Measurements from ENCODE around the gene MYRIP.

Gene MYRIP

DNA sequence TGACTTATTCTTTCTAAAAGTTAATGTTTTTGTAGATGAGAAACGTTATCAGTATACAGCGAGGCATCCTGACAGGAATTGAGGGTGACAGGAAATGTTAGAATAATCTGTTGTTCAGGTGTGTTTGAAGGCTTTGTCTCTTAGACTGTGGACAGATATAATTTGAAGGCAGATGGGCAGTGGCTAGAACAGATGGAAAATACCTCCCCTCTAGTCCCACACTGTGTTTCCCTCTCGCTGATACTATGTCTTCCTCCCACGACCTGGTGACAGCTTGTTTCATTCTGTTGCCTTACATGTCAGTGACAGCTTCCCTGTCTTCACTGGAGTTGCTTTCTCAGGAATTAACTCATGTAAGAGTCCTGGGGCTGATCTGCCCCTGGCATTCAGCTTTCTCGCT, 125.3 kb downstream of the MYRIP start:
- no peak overlapping the region for H3K4me3 ChIP-seq (ENCODE audit: severe bottlenecking)
- ATAC-seq (ENCODE audit: low read depth), result no peak
- H3K36me3 ChIP-seq (ENCODE audit: low read depth), result no peaks in the 10 kb centered on the region
- peaks cover 3% of the 10 kb centered on the region for H3K9me3 ChIP-seq (ENCODE audit: severe bottlenecking)
- no peaks in the 10 kb centered on the region for H3K27me3 ChIP-seq (ENCODE audit: insufficient read depth, poor library complexity, severe bottlenecking)
- no peak for DNase-seq (ENCODE audit: low spot score)
- no peak overlapping the region for H3K27ac ChIP-seq (ENCODE audit: poor library complexity, severe bottlenecking)
- H3K4me1 ChIP-seq (ENCODE audit: insufficient read depth, poor library complexity, severe bottlenecking), result no peaks in the 10 kb centered on the region
- TF ChIP-seq, protein P1, sequence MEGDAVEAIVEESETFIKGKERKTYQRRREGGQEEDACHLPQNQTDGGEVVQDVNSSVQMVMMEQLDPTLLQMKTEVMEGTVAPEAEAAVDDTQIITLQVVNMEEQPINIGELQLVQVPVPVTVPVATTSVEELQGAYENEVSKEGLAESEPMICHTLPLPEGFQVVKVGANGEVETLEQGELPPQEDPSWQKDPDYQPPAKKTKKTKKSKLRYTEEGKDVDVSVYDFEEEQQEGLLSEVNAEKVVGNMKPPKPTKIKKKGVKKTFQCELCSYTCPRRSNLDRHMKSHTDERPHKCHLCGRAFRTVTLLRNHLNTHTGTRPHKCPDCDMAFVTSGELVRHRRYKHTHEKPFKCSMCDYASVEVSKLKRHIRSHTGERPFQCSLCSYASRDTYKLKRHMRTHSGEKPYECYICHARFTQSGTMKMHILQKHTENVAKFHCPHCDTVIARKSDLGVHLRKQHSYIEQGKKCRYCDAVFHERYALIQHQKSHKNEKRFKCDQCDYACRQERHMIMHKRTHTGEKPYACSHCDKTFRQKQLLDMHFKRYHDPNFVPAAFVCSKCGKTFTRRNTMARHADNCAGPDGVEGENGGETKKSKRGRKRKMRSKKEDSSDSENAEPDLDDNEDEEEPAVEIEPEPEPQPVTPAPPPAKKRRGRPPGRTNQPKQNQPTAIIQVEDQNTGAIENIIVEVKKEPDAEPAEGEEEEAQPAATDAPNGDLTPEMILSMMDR (IDR thresholded peaks at IDR 0.05; ENCODE audit: poor library complexity, severe bottlenecking), result no peak

DNA sequence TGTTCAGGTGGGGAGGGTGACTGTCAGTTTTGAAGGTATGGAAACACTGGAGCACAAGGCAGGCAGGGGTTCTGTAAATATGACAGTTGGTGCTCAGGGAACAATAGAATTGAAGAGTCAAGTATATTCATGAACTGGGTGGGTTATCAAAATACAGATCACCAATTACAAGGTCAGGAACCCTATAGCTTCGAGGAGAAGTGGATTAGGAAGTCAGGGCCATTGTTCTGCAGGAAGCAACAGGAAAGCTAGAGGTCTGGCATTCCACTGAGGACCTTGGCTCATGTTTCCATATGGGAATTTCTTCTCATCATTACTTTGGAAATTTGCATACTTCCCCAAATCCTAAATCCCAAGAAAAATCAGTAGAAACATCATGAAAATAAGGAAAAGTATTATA, 125.9 kb downstream of the MYRIP start:
- Histone ChIP-seq H3K4me1 (ENCODE audit: insufficient read depth, poor library complexity, severe bottlenecking) (no peaks in the 10 kb centered on the region), H3K27me3 (ENCODE audit: insufficient read depth, poor library complexity, severe bottlenecking) (no peaks in the 10 kb centered on the region), H3K9me3 (ENCODE audit: severe bottlenecking) (peaks cover 3% of the 10 kb centered on the region), H3K27ac (ENCODE audit: poor library complexity, severe bottlenecking) (no peak overlapping the region), H3K36me3 (ENCODE audit: low read depth) (no peaks in the 10 kb centered on the region), H3K4me3 (ENCODE audit: severe bottlenecking) (no peak overlapping the region)
- TF ChIP-seq, protein P1 (IDR thresholded peaks at IDR 0.05; ENCODE audit: poor library complexity, severe bottlenecking), result no peak
- DNase-seq (ENCODE audit: low spot score), result no peak
- ATAC-seq (ENCODE audit: low read depth), result no peak

DNA sequence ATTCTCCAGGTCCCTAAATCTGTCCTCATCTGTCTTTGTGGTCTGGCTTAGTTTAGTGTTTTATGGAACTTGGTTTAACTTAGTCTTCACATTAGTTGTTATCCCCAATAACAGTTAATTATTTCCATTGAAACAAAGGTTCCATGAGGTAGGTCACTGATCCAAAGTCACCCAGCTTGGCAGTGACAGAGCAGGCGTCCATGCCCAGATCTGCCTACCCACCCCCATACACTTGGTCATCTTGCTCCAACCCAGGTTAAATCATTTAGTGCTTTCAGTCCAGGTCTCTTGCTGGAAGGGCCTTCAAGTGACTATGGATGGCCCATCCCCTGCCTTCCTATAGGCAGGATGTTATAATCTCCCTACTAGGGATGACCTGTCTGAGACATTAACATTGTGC, 127.4 kb downstream of the MYRIP start:
- ATAC-seq (ENCODE audit: low read depth), result no peak
- DNase-seq (ENCODE audit: low spot score), result no peak
- H3K36me3 ChIP-seq (ENCODE audit: low read depth), result no peaks in the 10 kb centered on the region
- H3K4me1 ChIP-seq (ENCODE audit: insufficient read depth, poor library complexity, severe bottlenecking), result no peaks in the 10 kb centered on the region
- TF ChIP-seq, protein P1 (IDR thresholded peaks at IDR 0.05; ENCODE audit: poor library complexity, severe bottlenecking), result no peak
- peaks cover 3% of the 10 kb centered on the region for H3K9me3 ChIP-seq (ENCODE audit: severe bottlenecking)
- no peak overlapping the region for H3K4me3 ChIP-seq (ENCODE audit: severe bottlenecking)
- H3K27me3 ChIP-seq (ENCODE audit: insufficient read depth, poor library complexity, severe bottlenecking), result no peaks in the 10 kb centered on the region
- H3K27ac ChIP-seq (ENCODE audit: poor library complexity, severe bottlenecking), result no peak overlapping the region

DNA sequence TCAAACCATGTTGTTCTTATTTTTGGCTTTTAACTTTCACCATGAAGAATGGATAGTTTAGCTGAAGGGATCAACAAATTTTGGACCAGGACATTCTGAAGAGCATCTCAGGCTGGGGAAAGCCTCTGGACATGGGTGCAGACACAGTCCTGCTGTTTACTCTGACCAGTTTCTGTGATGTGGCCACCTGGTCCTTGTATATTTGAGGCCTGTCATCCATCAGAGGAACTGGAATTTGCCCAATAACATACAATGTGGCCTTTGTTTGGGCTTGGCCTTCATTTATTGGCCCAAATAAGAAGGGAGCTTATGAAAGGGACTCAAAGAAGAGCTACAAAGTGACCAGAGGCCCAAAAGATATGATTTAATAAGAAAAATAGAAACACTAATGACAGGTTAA, 127.9 kb downstream of the MYRIP start:
- Histone ChIP-seq H3K4me1 (ENCODE audit: insufficient read depth, poor library complexity, severe bottlenecking) (no peaks in the 10 kb centered on the region), H3K9me3 (ENCODE audit: severe bottlenecking) (peaks cover 3% of the 10 kb centered on the region), H3K36me3 (ENCODE audit: low read depth) (no peaks in the 10 kb centered on the region), H3K4me3 (ENCODE audit: severe bottlenecking) (no peak overlapping the region), H3K27me3 (ENCODE audit: insufficient read depth, poor library complexity, severe bottlenecking) (no peaks in the 10 kb centered on the region), H3K27ac (ENCODE audit: poor library complexity, severe bottlenecking) (no peak overlapping the region)
- no peak for ATAC-seq (ENCODE audit: low read depth)
- DNase-seq (ENCODE audit: low spot score), result no peak
- TF ChIP-seq, protein P1 (IDR thresholded peaks at IDR 0.05; ENCODE audit: poor library complexity, severe bottlenecking), result no peak

DNA sequence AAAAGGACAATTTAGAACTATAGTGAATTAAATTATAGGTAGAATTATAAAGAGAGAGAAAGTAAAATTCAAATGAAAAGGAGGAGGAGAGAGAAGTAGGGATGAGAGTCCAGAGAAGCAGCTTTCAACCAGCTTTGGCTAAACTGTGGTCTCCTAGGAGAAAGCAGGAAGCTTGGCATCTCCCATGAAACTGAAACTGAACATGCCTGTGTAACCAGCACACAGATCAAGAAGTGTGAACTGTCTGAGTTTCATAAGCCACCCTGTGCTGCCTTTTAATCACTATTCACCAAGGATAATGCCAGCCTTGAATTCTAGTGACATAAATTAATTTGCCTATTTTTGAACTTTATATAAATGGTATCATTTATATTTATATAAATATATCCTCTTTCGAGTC, 128.5 kb downstream of the MYRIP start:
- no peaks in the 10 kb centered on the region for H3K4me1 ChIP-seq (ENCODE audit: insufficient read depth, poor library complexity, severe bottlenecking)
- H3K27ac ChIP-seq (ENCODE audit: poor library complexity, severe bottlenecking), result no peak overlapping the region
- no peak overlapping the region for H3K4me3 ChIP-seq (ENCODE audit: severe bottlenecking)
- H3K9me3 ChIP-seq (ENCODE audit: severe bottlenecking), result peaks cover 3% of the 10 kb centered on the region
- TF ChIP-seq, protein P1 (IDR thresholded peaks at IDR 0.05; ENCODE audit: poor library complexity, severe bottlenecking), result no peak
- no peaks in the 10 kb centered on the region for H3K27me3 ChIP-seq (ENCODE audit: insufficient read depth, poor library complexity, severe bottlenecking)
- DNase-seq (ENCODE audit: low spot score), result no peak
- no peak for ATAC-seq (ENCODE audit: low read depth)
- H3K36me3 ChIP-seq (ENCODE audit: low read depth), result no peaks in the 10 kb centered on the region
